Thoracic aorta (tissue), 2 donors: ENCODE measurements around the gene ADCY5. TPM values are rescaled to one million over a fixed set of nuclear protein-coding genes. Genes with fewer than 3 reads are reported as not detected.

Source experiments
- ATAC-seq: fragments of 150-250 bp; one replicate; pipeline ENCODE4 v1.8.0; 2017; ENCODE audit warnings: low read depth; ENCODE audit not compliant: insufficient number of reproducible peaks, low FRiP score
- DNase-seq: peaks from one replicate; pipeline ENCODE4 v3.0.0-alpha.2; 2020; ENCODE audit warnings: low spot score
- H3K27ac ChIP-seq, 2 donors: fragments of 200-600 bp; sonication (generic); 1 replicate in 1 of 2; 2 replicates in 1 of 2; pipeline ENCODE4 v1.5.1; 2016; ENCODE audit warnings: mild to moderate bottlenecking in 2 of 2, moderate library complexity in 2 of 2
- H3K27me3 ChIP-seq: fragments of 200-600 bp; sonication (generic); replicated peaks from 2 replicates; pipeline ENCODE4 v1.6.0; 2016; ENCODE audit warnings: mild to moderate bottlenecking; ENCODE audit not compliant: insufficient read depth
- H3K36me3 ChIP-seq: fragments of 200-600 bp; sonication (generic); one replicate; pipeline ENCODE4 v1.5.1; 2016
- H3K4me1 ChIP-seq, 2 donors: fragments of 200-600 bp; sonication (generic); 1 replicate in 1 of 2; 2 replicates in 1 of 2; pipeline versions ENCODE4 v1.5.1 to v1.6.0; 2016; ENCODE audit warnings: low read depth in 2 of 2, mild to moderate bottlenecking in 1 of 2; ENCODE audit not compliant: control insufficient read depth in 1 of 2
- H3K4me3 ChIP-seq: fragments of 200-600 bp; sonication (generic); 2 replicates; pipeline ENCODE4 v1.5.1; 2016; ENCODE audit warnings: mild to moderate bottlenecking
- H3K9me3 ChIP-seq: fragments of 200-600 bp; sonication (generic); 2 replicates; pipeline ENCODE4 v1.5.1; 2016
- total RNA-seq, 2 donors: library from RNA; depleted of rRNA; stranded (reverse); fragments of >200 nt; gene quantifications; one replicate each; pipeline versions ENCODE4 v1.1.0 to v1.2.3, GENCODE V29; 2016
- TF ChIP-seq, protein P1 (sequence below): fragments of 200-600 bp; sonication (generic); IDR thresholded peaks from one replicate; pipeline ENCODE4 v1.5.1; 2019; ENCODE audit warnings: antibody characterized with exemption

Gene ADCY5
- total RNA-seq, 2 donors from 2014 or later, result 104 to 123 TPM

DNA sequence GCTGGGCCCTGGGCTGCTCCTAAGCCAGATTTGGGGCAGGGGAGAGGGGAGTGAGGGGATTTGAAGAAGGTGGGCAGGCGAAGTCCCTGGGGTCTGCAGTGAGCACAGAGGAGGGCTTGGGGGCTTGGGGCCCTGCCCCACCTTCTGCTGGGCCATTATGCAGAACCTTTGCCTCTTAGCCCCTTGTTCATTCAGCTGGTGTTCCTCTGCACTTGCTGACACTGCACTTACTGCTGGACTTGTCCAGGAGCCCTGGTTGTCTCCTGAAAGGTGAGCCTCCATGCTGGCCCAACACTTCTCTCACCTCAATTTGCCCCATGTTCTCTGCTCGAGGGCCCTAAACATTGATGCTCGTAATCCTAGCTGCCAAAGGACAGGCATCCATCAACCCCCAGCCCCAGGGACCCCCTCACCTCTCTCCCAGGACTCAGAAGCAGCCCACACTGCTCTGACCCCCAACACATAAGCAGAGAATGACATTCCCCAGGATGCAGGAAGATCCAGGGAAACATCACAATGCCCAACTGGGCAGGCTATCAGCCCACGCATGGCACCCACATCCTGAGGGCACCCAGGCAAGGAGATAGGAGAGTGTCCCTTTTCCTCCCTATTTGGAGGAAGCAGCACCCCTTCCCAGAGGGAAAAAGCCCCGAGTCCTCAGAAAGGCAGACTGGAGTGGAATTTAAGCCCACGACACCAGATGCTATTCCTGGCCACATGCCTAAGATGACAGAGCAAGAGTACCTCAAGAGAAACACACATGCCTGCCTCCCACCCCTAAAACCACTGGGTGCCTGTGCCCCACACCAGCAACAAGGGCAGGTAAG is 76.8 kb downstream of the ADCY5 start:
- peak overlapping the region; percentile 77 to 95 for H3K27ac ChIP-seq
- peaks cover 30 to 96% of the 10 kb centered on the region in 2 donors for H3K4me1 ChIP-seq

DNA sequence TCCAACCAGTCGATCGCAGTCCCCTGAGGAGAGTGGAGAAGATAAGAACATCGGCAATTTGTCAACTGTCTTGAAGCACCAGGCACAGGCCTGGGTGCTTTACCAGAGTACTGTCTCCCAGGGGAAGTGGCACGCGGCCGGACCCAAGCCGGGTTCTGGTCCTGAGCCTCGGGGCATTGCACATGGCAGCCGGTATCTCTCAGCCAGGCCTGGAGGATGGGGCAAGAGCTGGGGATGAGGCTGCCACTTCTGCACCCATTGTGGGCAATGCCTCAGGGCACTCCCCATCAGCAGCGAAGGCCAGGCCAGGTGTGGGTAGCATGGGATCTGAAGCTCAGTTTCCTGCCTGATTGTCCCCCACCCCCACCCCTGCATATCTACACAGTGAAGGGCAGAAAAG is 77.5 kb downstream of the ADCY5 start:
- Histone ChIP-seq H3K36me3 (no peaks in the 10 kb centered on the region), H3K4me3 (no peak overlapping the region), H3K9me3 (no peaks in the 10 kb centered on the region), H3K27ac (peak overlapping the region; percentile 28 to 77), H3K4me1 (peaks cover 30 to 94% of the 10 kb centered on the region in 2 donors), H3K27me3 (no peaks in the 10 kb centered on the region)
- no peak for DNase-seq
- TF ChIP-seq, protein P1, sequence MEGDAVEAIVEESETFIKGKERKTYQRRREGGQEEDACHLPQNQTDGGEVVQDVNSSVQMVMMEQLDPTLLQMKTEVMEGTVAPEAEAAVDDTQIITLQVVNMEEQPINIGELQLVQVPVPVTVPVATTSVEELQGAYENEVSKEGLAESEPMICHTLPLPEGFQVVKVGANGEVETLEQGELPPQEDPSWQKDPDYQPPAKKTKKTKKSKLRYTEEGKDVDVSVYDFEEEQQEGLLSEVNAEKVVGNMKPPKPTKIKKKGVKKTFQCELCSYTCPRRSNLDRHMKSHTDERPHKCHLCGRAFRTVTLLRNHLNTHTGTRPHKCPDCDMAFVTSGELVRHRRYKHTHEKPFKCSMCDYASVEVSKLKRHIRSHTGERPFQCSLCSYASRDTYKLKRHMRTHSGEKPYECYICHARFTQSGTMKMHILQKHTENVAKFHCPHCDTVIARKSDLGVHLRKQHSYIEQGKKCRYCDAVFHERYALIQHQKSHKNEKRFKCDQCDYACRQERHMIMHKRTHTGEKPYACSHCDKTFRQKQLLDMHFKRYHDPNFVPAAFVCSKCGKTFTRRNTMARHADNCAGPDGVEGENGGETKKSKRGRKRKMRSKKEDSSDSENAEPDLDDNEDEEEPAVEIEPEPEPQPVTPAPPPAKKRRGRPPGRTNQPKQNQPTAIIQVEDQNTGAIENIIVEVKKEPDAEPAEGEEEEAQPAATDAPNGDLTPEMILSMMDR, result no peak
- no peak for ATAC-seq

More for the DNA sequence above, 76.8 kb downstream of the ADCY5 start:
- no peak for DNase-seq
- ATAC-seq, result no peak
- Histone ChIP-seq H3K4me3 (no peak overlapping the region), H3K36me3 (no peaks in the 10 kb centered on the region), H3K27me3 (no peaks in the 10 kb centered on the region), H3K9me3 (no peaks in the 10 kb centered on the region)
- TF ChIP-seq, protein P1, result no peak

DNA sequence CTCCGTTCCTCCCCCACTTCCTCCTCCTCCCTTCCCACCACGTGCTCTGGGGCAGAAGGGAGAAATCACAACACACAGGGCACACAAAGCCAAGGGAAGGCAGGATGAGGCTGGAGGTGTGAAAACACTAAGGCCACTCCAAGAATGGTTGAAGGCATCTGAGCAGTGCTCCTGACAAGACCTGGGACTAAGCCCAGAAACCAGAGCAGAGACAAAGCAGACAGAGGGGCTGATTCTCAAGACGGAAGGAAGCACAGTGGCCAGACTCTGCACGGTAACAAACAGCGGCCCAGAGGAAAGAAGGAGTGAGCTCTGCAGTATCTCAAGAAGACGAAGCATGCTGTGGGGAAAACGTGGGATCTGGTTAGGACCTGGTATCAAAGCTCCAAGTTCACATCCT is 78.1 kb downstream of the ADCY5 start:
- no peak for DNase-seq
- no peaks in the 10 kb centered on the region for H3K36me3 ChIP-seq
- H3K9me3 ChIP-seq, result no peaks in the 10 kb centered on the region
- H3K27ac ChIP-seq, result peak overlapping the region; percentile 28 to 35
- TF ChIP-seq, protein P1, result no peak
- no peak for ATAC-seq
- H3K27me3 ChIP-seq, result no peaks in the 10 kb centered on the region
- H3K4me1 ChIP-seq, result peaks cover 30 to 93% of the 10 kb centered on the region in 2 donors
- H3K4me3 ChIP-seq, result no peak overlapping the region

DNA sequence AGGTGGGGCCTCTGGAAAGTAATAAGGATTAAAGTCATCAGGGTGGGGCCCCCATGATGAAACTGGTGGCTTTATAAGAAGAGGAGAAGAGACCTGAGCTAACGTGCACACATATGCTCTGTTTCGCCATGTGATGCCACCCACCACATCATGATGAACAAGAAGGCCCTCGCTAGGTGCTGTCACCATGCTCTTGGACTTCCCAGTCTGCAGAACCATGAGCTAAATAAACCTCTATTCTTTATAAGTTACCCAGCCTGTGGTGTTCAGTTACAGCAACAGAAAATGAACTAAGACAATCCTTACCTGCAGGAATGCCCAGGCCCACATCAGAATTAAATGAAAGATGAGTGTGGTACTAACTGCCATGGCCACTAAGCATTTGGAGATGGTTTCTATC is 79.8 kb downstream of the ADCY5 start:
- Histone ChIP-seq H3K4me3 (no peak overlapping the region), H3K4me1 (peaks cover 24 to 92% of the 10 kb centered on the region in 2 donors), H3K27me3 (no peaks in the 10 kb centered on the region), H3K36me3 (no peaks in the 10 kb centered on the region), H3K9me3 (no peaks in the 10 kb centered on the region), H3K27ac (no peak overlapping the region)
- TF ChIP-seq, protein P1, result no peak
- ATAC-seq (no peak), DNase-seq (no peak)

DNA sequence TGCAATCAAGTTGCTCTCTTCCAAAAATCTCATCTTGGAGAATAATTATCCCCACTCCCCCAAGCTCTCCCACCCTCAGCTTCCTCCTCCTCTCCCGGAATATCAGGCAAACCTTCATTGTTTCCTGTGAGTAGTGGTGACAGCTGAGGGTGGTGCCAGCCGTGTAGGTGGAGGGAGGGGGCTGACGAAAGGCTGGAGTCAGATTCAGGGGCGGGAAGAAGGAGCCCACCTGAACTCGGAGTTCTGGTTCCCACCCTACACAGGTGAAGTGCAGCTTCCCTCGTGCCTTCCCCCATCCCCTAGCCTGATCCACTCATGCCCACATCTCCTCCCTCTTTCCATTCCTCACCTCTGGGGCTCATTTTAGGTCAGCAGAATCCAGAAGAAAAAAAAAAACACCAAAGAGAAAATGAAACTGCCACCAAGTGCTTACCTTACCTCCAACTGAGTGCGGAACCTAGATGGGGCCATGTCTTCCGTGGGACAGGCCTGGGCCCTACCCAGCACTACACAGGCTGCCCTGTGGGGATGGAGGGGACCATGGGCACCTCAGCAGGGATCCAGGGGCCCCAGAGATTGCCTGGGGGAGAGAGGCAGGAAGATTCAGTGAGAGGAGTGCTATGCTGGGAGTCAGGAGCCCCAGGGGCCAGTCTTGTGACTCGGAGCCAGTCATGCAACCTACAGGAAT is 81.3 kb downstream of the ADCY5 start:
- H3K4me1 ChIP-seq, result peaks cover 14 to 87% of the 10 kb centered on the region in 2 donors
- H3K27ac ChIP-seq, result peak overlapping the region; percentile 10 to 41

More for the DNA sequence above, 81.3 kb downstream of the ADCY5 start:
- H3K4me3 ChIP-seq, result no peak overlapping the region
- no peaks in the 10 kb centered on the region for H3K27me3 ChIP-seq
- no peak for ATAC-seq
- H3K36me3 ChIP-seq, result no peaks in the 10 kb centered on the region
- TF ChIP-seq, protein P1, result no peak
- H3K9me3 ChIP-seq, result no peaks in the 10 kb centered on the region
- no peak for DNase-seq
